ENCODE data around the gene DBNL.
"Not testable (repeated sequence)": the region's sequence is repeated elsewhere in the genome, so short reads cannot be mapped to it uniquely, and the experiment has no call there.

- TF ChIP-seq CTCF (IDR thresholded peaks at IDR 0.05); REST (IDR thresholded peaks at IDR 0.05; ENCODE audit: insufficient read depth in 1 of 2, low read depth in 2 of 2, low read length in 1 of 2); SIN3A (IDR thresholded peaks at IDR 0.05; ENCODE audit: borderline replicate concordance, insufficient read depth, low read depth, low read length): not testable (repeated sequence)
These were observed 13.2 kb upstream of the DBNL start for GRCh38 chr7:44031319-44031718.
